PFSK-1 (cell line): ENCODE results near the gene NACC1.

Experiments used
- FOXP2 ChIP-seq: optimal IDR thresholded peaks from 2 replicates; pipeline ENCODE3; 2011; ENCODE audit warnings: borderline replicate concordance, control low read depth, inconsistent platforms; ENCODE audit not compliant: insufficient read depth; ENCODE audit errors: extremely low read length, extremely low read depth
- POLR2AphosphoS5 ChIP-seq: IDR thresholded peaks from 2 replicates; pipeline ENCODE4 v1.6.1; 2012; ENCODE audit warnings: low read depth, mild to moderate bottlenecking, control low read depth, low read length, moderate library complexity
- REST ChIP-seq, 2 experiments: IDR thresholded peaks; 2 replicates each; pipeline versions ENCODE4 v1.6.1 to v1.8.0; 2011 to 2012; ENCODE audit warnings: low read depth in 2 of 2, low read length in 2 of 2, control low read depth in 1 of 2, inconsistent platforms in 1 of 2, mild to moderate bottlenecking in 1 of 2, moderate library complexity in 1 of 2; ENCODE audit not compliant: insufficient read depth in 1 of 2
- SIN3A ChIP-seq: IDR thresholded peaks from 2 replicates; pipeline ENCODE4 v1.6.1; 2012; ENCODE audit warnings: mild to moderate bottlenecking, low read length, moderate library complexity, borderline replicate concordance; ENCODE audit not compliant: insufficient read depth
- TAF1 ChIP-seq: IDR thresholded peaks from 2 replicates; pipeline ENCODE4 v1.6.1; 2012; ENCODE audit warnings: low read length, control low read depth, borderline replicate concordance; ENCODE audit not compliant: insufficient read depth

The NACC1 gene

GRCh38 chr19:13101590-13102415 lies 16.3 kb upstream of the NACC1 start:
- TF ChIP-seq FOXP2: no peak
- no peak for TF ChIP-seq POLR2AphosphoS5
- TF ChIP-seq SIN3A: no peak
- TF ChIP-seq TAF1: no peak
- no peak for TF ChIP-seq REST (IDR thresholded peaks at IDR 0.05; ENCODE audit: insufficient read depth in 1 of 2, low read depth in 2 of 2, low read length in 2 of 2)

- no peak for TF ChIP-seq FOXP2
- no peak for TF ChIP-seq POLR2AphosphoS5
- TF ChIP-seq SIN3A: no peak
- no peak for TF ChIP-seq TAF1
- TF ChIP-seq REST (IDR thresholded peaks at IDR 0.05; ENCODE audit: insufficient read depth in 1 of 2, low read depth in 2 of 2, low read length in 2 of 2): no peak
Measured at GRCh38 chr19:13102416-13102665, 15.7 kb upstream of the NACC1 start.

- TF ChIP-seq TAF1 (no peak), FOXP2 (peak; percentile 57), SIN3A (no peak)
Measured at GRCh38 chr19:13102666-13103580, 15.1 kb upstream of the NACC1 start, which contains the start of gene LYL1. Gene LYL1 (minus strand): TSS chr19:13102858. CDS start chr19:13101171, 1,687 bp downstream.

- TF ChIP-seq POLR2AphosphoS5: no peak
- TF ChIP-seq FOXP2: no peak
- TF ChIP-seq TAF1: no peak
- no peak for TF ChIP-seq REST (IDR thresholded peaks at IDR 0.05; ENCODE audit: insufficient read depth in 1 of 2, low read depth in 2 of 2, low read length in 2 of 2)
- no peak for TF ChIP-seq SIN3A
Measured at GRCh38 chr19:13103581-13104359, 14.3 kb upstream of the NACC1 start.

GRCh38 chr19:13104360-13104847 lies 13.7 kb upstream of the NACC1 start:
- TF ChIP-seq POLR2AphosphoS5 (no peak), FOXP2 (no peak), REST (IDR thresholded peaks at IDR 0.05; ENCODE audit: insufficient read depth in 1 of 2, low read depth in 2 of 2, low read length in 2 of 2) (no peak), SIN3A (no peak), TAF1 (no peak)
